GM12865 (cell line): ENCODE results near the gene PPARG.

Experiments
- DNase-seq: peaks from one replicate; pipeline ENCODE4 v3.0.0; 2010; ENCODE audit warnings: low read depth
- H3K4me3 ChIP-seq: 2 replicates; pipeline ENCODE4 v1.5.1; 2011; ENCODE audit warnings: mild to moderate bottlenecking, low read depth, low read length, control low read depth
- CTCF ChIP-seq: IDR thresholded peaks from 2 replicates; pipeline ENCODE4 v1.5.1; 2011; ENCODE audit warnings: low read length, control low read depth, low read depth, inconsistent platforms; ENCODE audit not compliant: insufficient read depth; ENCODE audit errors: missing control alignments

Gene PPARG

GRCh38 chr3:12438318-12438717, 149.4 kb downstream of the PPARG start:
- DNase-seq, result no peak
- H3K4me3 ChIP-seq, result no peak overlapping the region
- no peak for TF ChIP-seq CTCF

GRCh38 chr3:12439161-12439940, 150.5 kb downstream of the PPARG start:
- no peak for TF ChIP-seq CTCF
- H3K4me3 ChIP-seq, result no peak overlapping the region
- no peak for DNase-seq

GRCh38 chr3:12440927-12441714, 152.3 kb downstream of the PPARG start:
- no peak for TF ChIP-seq CTCF
- DNase-seq, result no peak
- no peak overlapping the region for H3K4me3 ChIP-seq

DNA sequence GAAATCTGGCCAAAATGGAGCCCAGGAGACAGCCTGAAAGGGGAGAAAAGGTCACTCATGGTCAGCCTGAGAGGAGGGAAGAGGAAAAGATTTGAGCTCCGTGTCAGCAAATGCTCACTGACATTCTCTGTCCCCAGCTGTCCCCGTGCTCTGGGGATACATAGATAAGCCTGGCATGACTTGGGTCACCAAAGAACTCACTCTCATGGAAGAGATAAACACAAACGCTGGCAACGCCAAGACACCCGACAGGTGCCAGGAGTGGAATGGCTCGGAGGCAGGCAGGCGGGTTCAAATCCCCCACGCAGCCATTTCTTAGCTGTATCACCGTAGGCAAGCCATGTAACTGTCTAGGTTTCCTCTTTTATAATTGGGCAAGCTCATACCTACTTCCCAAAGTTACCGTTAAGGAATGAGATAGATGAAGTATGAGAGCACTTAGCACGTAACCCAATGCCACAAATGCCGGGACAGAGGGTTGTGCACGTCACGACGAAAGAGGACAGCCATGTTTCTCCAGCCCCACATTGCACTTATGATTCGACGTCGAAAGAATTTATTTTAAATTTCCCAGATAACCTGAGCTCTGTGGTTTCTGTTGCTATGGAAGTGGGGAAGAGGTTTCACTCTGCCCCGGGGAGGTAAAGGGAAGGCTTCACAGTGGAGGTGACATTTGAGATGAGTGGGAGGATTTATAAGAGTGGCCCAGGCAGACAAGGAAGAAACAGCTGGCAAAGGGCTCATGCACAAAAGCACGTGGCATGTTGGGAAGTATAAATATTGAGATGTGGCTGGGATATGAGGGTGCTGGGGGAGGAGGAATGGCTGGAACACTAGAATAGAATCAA, 154.0 kb downstream of the PPARG start:
- no peak overlapping the region for H3K4me3 ChIP-seq
- DNase-seq, result no peak
- no peak for TF ChIP-seq CTCF

DNA sequence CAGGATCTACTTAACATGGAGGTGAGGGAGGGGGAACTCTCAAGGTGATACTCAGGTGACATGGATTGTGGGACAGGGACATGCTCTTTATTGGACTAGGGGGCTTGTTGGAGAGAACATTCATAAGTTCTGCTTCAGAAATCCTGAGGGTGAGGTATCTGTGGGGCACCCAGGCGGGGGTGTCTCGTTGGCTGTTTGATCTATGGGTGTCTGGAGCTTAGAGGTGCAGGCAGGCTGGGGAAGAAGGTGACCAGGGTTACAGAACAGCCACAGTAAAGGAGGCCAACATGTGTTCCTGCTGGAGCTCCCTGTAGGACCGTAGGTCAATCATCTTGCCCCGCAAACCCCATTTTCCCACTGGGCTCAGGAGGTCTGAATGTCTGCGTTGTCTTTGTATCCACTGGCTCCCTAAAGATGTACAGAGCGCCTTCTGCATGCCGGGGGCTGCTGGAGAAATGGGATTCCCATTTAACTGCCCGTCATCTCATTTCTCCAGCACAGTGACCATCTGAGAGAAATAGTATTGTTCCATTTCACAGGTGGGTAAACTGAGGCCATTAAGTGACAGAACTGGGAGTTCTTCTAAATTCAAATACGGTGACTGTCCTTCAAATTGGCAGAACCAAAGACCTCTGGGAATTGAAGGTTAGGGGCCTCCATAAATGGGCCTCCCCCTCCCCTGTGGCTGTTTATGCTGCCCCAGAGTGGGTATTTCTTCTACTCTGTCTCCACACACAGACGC, 155.1 kb downstream of the PPARG start:
- DNase-seq, result no peak
- TF ChIP-seq CTCF, result no peak
- H3K4me3 ChIP-seq, result no peak overlapping the region

DNA sequence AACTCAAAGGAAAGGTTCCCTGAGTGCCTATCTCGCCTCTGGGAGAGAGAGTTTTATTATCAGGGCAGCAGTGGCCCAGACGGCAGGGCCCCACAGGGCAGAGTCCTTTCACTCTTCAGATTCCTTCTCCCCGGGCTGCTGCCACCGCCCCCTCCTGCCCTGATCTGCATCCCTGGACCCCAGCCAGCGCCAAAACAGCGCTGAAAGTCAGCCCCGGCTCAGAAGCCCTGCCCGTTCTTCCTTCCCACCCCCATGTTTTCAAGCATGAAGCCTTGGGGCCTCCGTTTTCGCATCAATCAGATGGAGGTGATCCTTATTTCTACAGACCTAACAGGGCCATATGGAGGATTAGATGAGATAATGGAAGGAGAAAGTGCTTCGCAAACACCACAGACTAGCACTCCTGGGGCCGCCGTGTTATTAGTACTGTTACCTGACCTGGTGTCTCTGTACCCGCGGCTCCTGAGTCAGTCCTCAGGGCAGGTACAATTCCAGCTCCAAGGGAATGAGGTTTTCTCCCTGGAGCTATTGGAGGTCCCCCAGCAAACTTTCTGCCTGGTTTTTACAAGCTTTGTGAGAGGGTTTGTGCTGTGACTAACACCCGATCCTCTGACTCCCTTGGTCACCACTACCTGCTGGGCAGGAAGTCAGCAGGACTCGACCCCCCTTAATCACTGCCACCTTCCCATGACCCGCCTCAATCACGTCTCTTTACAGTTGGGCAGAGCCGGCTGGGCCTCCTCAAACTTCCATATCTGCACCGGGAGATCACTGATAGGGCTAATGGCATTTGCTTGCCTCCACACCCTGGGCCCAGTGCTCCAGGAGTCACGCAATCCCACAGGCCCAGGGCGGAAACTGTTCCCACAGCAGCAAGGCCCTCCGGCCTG, 156.0 kb downstream of the PPARG start:
- H3K4me3 ChIP-seq, result no peak overlapping the region
- no peak for DNase-seq
- no peak for TF ChIP-seq CTCF
